SU-DHL-6 (cell line): ENCODE measurements around the gene NPTX2.

Experiments used
- H2AFZ ChIP-seq: fragments of 200-600 bp; sonication (generic); 2 replicates; pipeline ENCODE4 v1.6.1; 2014; ENCODE audit warnings: low read depth, mild to moderate bottlenecking, moderate library complexity, mixed read lengths, antibody characterized with exemption, low read length; ENCODE audit not compliant: severe bottlenecking
- H3F3A ChIP-seq: fragments of 200-600 bp; shearing (Covaris generic); 2 replicates; pipeline ENCODE4 v1.6.0; 2016; ENCODE audit warnings: antibody characterized with exemption, mild to moderate bottlenecking; ENCODE audit not compliant: insufficient read depth
- H3K27ac ChIP-seq: fragments of 200-600 bp; sonication (generic); 2 replicates; pipeline ENCODE4 v1.5.1; 2016; ENCODE audit warnings: low read depth, mild to moderate bottlenecking, low read length, moderate library complexity, mixed read lengths
- H3K27me3 ChIP-seq: fragments of 200-600 bp; sonication (generic), shearing (Covaris generic); 2 replicates; pipeline ENCODE4 v1.6.0; 2014; ENCODE audit warnings: mild to moderate bottlenecking, low read length
- H3K36me3 ChIP-seq: fragments of 200-600 bp; sonication (generic); 2 replicates; pipeline ENCODE4 v1.6.1; 2014; ENCODE audit warnings: mild to moderate bottlenecking, low read length, mixed read lengths
- H3K4me2 ChIP-seq: fragments of 300-600, 200-600 bp; shearing (Covaris generic), sonication (generic); 2 replicates; pipeline ENCODE4 v1.6.0; 2014; ENCODE audit warnings: low read length, low read depth, mild to moderate bottlenecking; ENCODE audit not compliant: poor library complexity, severe bottlenecking
- H3K4me3 ChIP-seq: fragments of 200-600 bp; sonication (generic); 2 replicates; pipeline ENCODE4 v1.5.1; 2014; ENCODE audit warnings: antibody characterized with exemption, low read length, mild to moderate bottlenecking, mixed read lengths; ENCODE audit not compliant: insufficient read depth, poor library complexity, severe bottlenecking
- H3K79me2 ChIP-seq: fragments of 200-600 bp; sonication (generic); 2 replicates; pipeline ENCODE4 v1.6.1; 2014; ENCODE audit warnings: mild to moderate bottlenecking, low read length, moderate library complexity; ENCODE audit not compliant: insufficient read depth
- H3K9ac ChIP-seq: fragments of 200-600 bp; sonication (generic); 2 replicates; pipeline ENCODE4 v1.7.0; 2014; ENCODE audit warnings: mild to moderate bottlenecking, low read length
- H3K9me2 ChIP-seq: fragments of 200-600 bp; sonication (generic); replicated peaks from 2 replicates; pipeline ENCODE4 v1.6.1; 2014; ENCODE audit warnings: low read length; ENCODE audit not compliant: insufficient read depth
- H3K9me3 ChIP-seq: fragments of 200-600 bp; sonication (generic); 2 replicates; pipeline ENCODE4 v1.6.1; 2014; ENCODE audit warnings: low read length, mixed read lengths; ENCODE audit not compliant: insufficient read depth
- H4K20me1 ChIP-seq: fragments of 200-600 bp; sonication (generic); 2 replicates; pipeline ENCODE4 v1.6.1; 2014; ENCODE audit warnings: low read depth, mild to moderate bottlenecking, antibody characterized with exemption, low read length, moderate library complexity, mixed read lengths
- CTCF ChIP-seq: fragments of 200-600 bp; sonication (generic); IDR thresholded peaks from one replicate; pipeline ENCODE4 v1.5.1; 2017; ENCODE audit warnings: antibody characterized with exemption, mild to moderate bottlenecking, low read length, moderate library complexity; ENCODE audit not compliant: insufficient read depth, poor library complexity, severe bottlenecking
- EZH2phosphoT487 ChIP-seq: fragments of 200-600 bp; sonication (generic), shearing (Covaris generic); conservative IDR thresholded peaks from 2 replicates; pipeline ENCODE4 v1.6.1; 2018; ENCODE audit warnings: mild to moderate bottlenecking, antibody characterized with exemption, low read length, moderate library complexity, mixed read lengths

NPTX2 gene

GRCh38 chr7:98630149-98630548 lies 13.1 kb downstream of the NPTX2 start:
- no peaks in the 10 kb centered on the region for H3K9me2 ChIP-seq

GRCh38 chr7:98630770-98631169 lies 13.7 kb downstream of the NPTX2 start:
- no peak overlapping the region for H3K9ac ChIP-seq
- H3K79me2 ChIP-seq, result no peaks in the 10 kb centered on the region
- H3K27ac ChIP-seq, result no peak overlapping the region
- no peak overlapping the region for H2AFZ ChIP-seq
- H4K20me1 ChIP-seq, result no peaks in the 10 kb centered on the region
- H3K9me3 ChIP-seq, result no peaks in the 10 kb centered on the region
- H3K9me2 ChIP-seq, result no peaks in the 10 kb centered on the region
- no peak overlapping the region for H3K4me2 ChIP-seq
- H3K4me3 ChIP-seq, result no peak overlapping the region
- no peaks in the 10 kb centered on the region for H3K27me3 ChIP-seq
- H3K36me3 ChIP-seq, result no peaks in the 10 kb centered on the region
- H3F3A ChIP-seq, result no peaks in the 10 kb centered on the region
- TF ChIP-seq CTCF (no peak), EZH2phosphoT487 (no peak)

More at GRCh38 chr7:98630149-98630548, 13.1 kb downstream of the NPTX2 start:
- H4K20me1 ChIP-seq, result no peaks in the 10 kb centered on the region
- H3F3A ChIP-seq, result no peaks in the 10 kb centered on the region
- H2AFZ ChIP-seq, result no peak overlapping the region
- H3K4me2 ChIP-seq, result no peak overlapping the region
- H3K9ac ChIP-seq, result no peak overlapping the region
- H3K27ac ChIP-seq, result no peak overlapping the region
- no peak for TF ChIP-seq EZH2phosphoT487
- no peak for TF ChIP-seq CTCF
- no peak overlapping the region for H3K4me3 ChIP-seq
- no peaks in the 10 kb centered on the region for H3K36me3 ChIP-seq
- no peaks in the 10 kb centered on the region for H3K79me2 ChIP-seq
- H3K9me3 ChIP-seq, result no peaks in the 10 kb centered on the region
- H3K27me3 ChIP-seq, result no peaks in the 10 kb centered on the region

GRCh38 chr7:98638853-98639252 lies 21.8 kb downstream of the NPTX2 start:
- Histone ChIP-seq H3K4me2 (no peak overlapping the region), H3K9me2 (no peaks in the 10 kb centered on the region), H3F3A (peaks cover 20% of the 10 kb centered on the region), H3K27ac (no peak overlapping the region), H4K20me1 (no peaks in the 10 kb centered on the region), H3K9me3 (peaks cover 7% of the 10 kb centered on the region; the same call in 1 of the 2 replicates), H3K27me3 (no peaks in the 10 kb centered on the region), H3K4me3 (no peak overlapping the region), H3K79me2 (no peaks in the 10 kb centered on the region), H3K9ac (no peak overlapping the region), H3K36me3 (no peaks in the 10 kb centered on the region), H2AFZ (no peak overlapping the region)
- TF ChIP-seq CTCF (no peak), EZH2phosphoT487 (no peak)

- H4K20me1 ChIP-seq, result no peaks in the 10 kb centered on the region
- H3K9me3 ChIP-seq, result peaks cover 7% of the 10 kb centered on the region; the same call in 1 of the 2 replicates
- peaks cover 20% of the 10 kb centered on the region for H3F3A ChIP-seq
- H3K79me2 ChIP-seq, result no peaks in the 10 kb centered on the region
- H3K4me3 ChIP-seq, result no peak overlapping the region
- H3K36me3 ChIP-seq, result no peaks in the 10 kb centered on the region
- H3K9ac ChIP-seq, result no peak overlapping the region
- H2AFZ ChIP-seq, result no peak overlapping the region
- peak overlapping the region; percentile 18 for H3K4me2 ChIP-seq
- H3K27ac ChIP-seq, result peak overlapping the region; percentile 91
- H3K27me3 ChIP-seq, result no peaks in the 10 kb centered on the region
- TF ChIP-seq EZH2phosphoT487 (no peak), CTCF (no peak)
- no peaks in the 10 kb centered on the region for H3K9me2 ChIP-seq
Measured at GRCh38 chr7:98640375-98640774, 23.3 kb downstream of the NPTX2 start.
